Loucy (cell line): Measurements from ENCODE around the gene CAST.

Experiments used
- H2AFZ ChIP-seq: fragments of 200-600 bp; sonication (generic); 2 replicates; pipeline ENCODE4 v1.6.0; 2016; ENCODE audit warnings: antibody characterized with exemption, mild to moderate bottlenecking, low read length, moderate library complexity
- H3F3A ChIP-seq: fragments of 200-600 bp; 2 replicates; pipeline ENCODE4 v1.6.0; 2016; ENCODE audit warnings: antibody characterized with exemption, low read depth, mild to moderate bottlenecking
- H3K27me3 ChIP-seq: fragments of 200-600 bp; sonication (generic); 2 replicates; pipeline ENCODE4 v1.6.1; 2014; ENCODE audit warnings: low read length, mild to moderate bottlenecking; ENCODE audit not compliant: insufficient read depth, poor library complexity, severe bottlenecking
- H3K36me3 ChIP-seq: fragments of 200-600 bp; sonication (generic); 2 replicates; pipeline ENCODE4 v1.6.1; 2016; ENCODE audit warnings: low read length; ENCODE audit not compliant: insufficient read depth
- H3K4me1 ChIP-seq: fragments of 200-600 bp; sonication (generic); 2 replicates; pipeline ENCODE4 v1.5.1; 2014; ENCODE audit warnings: low read length, mild to moderate bottlenecking; ENCODE audit not compliant: insufficient read depth, poor library complexity, severe bottlenecking
- H3K4me2 ChIP-seq: fragments of 200-600 bp; sonication (generic); 2 replicates; pipeline ENCODE4 v1.6.0; 2014; ENCODE audit warnings: antibody characterized with exemption, low read length, low read depth, mild to moderate bottlenecking; ENCODE audit not compliant: poor library complexity, severe bottlenecking
- H3K4me3 ChIP-seq: fragments of 200-600 bp; sonication (generic); 2 replicates; pipeline ENCODE4 v1.5.1; 2014; ENCODE audit warnings: low read length, mild to moderate bottlenecking, mixed read lengths; ENCODE audit not compliant: poor library complexity, severe bottlenecking
- H3K79me2 ChIP-seq: fragments of 200-600 bp; sonication (generic); 2 replicates; pipeline ENCODE4 v1.6.1; 2014; ENCODE audit warnings: low read length; ENCODE audit not compliant: insufficient read depth
- H3K9ac ChIP-seq: fragments of 200-600 bp; sonication (generic); 2 replicates; pipeline ENCODE4 v1.6.0; 2014; ENCODE audit warnings: mild to moderate bottlenecking, low read depth, low read length, moderate library complexity; ENCODE audit not compliant: poor library complexity, severe bottlenecking
- H3K9me2 ChIP-seq: fragments of 200-600 bp; sonication (generic); replicated peaks from 2 replicates; pipeline ENCODE4 v1.6.1; 2016; ENCODE audit warnings: low read depth, low read length, mixed read lengths
- H3K9me3 ChIP-seq: fragments of 200-600 bp; sonication (generic); 2 replicates; pipeline ENCODE4 v1.6.1; 2014; ENCODE audit warnings: mild to moderate bottlenecking, antibody characterized with exemption, low read length, low read depth; ENCODE audit not compliant: insufficient read depth
- H4K20me1 ChIP-seq: fragments of 200-600 bp; sonication (generic); 2 replicates; pipeline ENCODE4 v1.6.0; 2014; ENCODE audit warnings: antibody characterized with exemption, low read length, mild to moderate bottlenecking; ENCODE audit not compliant: insufficient read depth, poor library complexity, severe bottlenecking
- EZH2phosphoT487 ChIP-seq: fragments of 200-600 bp; IDR thresholded peaks from 2 replicates; pipeline ENCODE4 v1.6.1; 2018; ENCODE audit warnings: antibody characterized with exemption, mild to moderate bottlenecking, moderate library complexity, borderline replicate concordance
- TF ChIP-seq, protein P1 (sequence below): fragments of 200-600 bp; sonication (generic); conservative IDR thresholded peaks from 2 replicates; pipeline ENCODE4 v1.5.1; 2014; ENCODE audit warnings: mild to moderate bottlenecking, antibody characterized with exemption, low read length

Gene CAST

DNA sequence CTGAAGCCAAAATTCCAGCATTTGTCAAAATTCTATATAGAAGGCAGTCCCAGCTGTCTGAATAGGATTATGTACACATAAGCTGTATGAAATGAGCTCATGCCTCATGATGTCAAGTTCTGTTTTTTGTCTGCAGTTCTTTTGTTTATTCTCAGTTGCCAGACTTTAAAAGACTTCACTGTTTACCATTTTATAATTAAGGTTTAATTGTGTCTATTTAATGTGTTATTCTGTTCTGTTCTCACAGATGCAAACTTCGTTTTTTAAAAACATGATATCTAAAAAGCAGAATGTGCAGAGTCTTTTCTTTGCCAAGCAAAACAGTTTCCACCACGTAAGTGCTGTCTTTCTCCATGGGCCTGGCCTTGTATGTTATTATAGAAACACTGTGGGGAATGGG lies 114.4 kb downstream of the CAST start:
- Histone ChIP-seq H3F3A (no peaks in the 10 kb centered on the region), H3K9me2 (no peaks in the 10 kb centered on the region), H3K27me3 (no peaks in the 10 kb centered on the region), H3K4me3 (no peak overlapping the region), H2AFZ (no peak overlapping the region), H3K4me2 (no peak overlapping the region), H3K36me3 (peaks cover 82% of the 10 kb centered on the region), H3K79me2 (no peaks in the 10 kb centered on the region), H3K9me3 (no peaks in the 10 kb centered on the region), H3K9ac (no peak overlapping the region), H4K20me1 (no peaks in the 10 kb centered on the region), H3K4me1 (peaks cover 19% of the 10 kb centered on the region)
- TF ChIP-seq EZH2phosphoT487 = no peak
- TF ChIP-seq, protein P1, sequence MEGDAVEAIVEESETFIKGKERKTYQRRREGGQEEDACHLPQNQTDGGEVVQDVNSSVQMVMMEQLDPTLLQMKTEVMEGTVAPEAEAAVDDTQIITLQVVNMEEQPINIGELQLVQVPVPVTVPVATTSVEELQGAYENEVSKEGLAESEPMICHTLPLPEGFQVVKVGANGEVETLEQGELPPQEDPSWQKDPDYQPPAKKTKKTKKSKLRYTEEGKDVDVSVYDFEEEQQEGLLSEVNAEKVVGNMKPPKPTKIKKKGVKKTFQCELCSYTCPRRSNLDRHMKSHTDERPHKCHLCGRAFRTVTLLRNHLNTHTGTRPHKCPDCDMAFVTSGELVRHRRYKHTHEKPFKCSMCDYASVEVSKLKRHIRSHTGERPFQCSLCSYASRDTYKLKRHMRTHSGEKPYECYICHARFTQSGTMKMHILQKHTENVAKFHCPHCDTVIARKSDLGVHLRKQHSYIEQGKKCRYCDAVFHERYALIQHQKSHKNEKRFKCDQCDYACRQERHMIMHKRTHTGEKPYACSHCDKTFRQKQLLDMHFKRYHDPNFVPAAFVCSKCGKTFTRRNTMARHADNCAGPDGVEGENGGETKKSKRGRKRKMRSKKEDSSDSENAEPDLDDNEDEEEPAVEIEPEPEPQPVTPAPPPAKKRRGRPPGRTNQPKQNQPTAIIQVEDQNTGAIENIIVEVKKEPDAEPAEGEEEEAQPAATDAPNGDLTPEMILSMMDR = no peak

DNA sequence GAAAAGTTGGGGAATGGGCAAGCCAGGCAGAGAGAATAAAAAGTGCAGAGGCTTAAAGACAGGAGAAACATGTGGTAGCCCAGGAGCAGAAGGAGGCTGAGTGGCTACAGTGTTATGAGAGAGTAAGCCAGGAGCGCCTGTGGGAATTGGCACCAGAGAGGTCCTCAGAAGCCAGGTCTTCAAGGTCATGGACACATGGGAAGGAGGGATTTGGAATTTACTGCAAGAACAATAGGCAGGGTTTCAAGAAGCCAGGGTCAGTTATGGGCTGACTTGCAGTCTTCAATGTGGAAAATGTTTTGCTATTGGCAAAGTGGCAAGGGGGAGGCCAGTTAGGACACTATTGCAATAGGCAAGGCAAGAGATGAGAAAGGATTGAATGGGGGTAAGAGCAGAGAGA lies 116.2 kb downstream of the CAST start:
- Histone ChIP-seq H3F3A (no peaks in the 10 kb centered on the region), H3K4me1 (peaks cover 19% of the 10 kb centered on the region), H3K9me2 (no peaks in the 10 kb centered on the region), H3K36me3 (peaks cover 84% of the 10 kb centered on the region; the same call in 1 of the 2 replicates), H3K27me3 (no peaks in the 10 kb centered on the region), H3K9ac (no peak overlapping the region), H3K79me2 (no peaks in the 10 kb centered on the region), H3K9me3 (no peaks in the 10 kb centered on the region), H2AFZ (no peak overlapping the region), H4K20me1 (no peaks in the 10 kb centered on the region), H3K4me2 (no peak overlapping the region), H3K4me3 (no peak overlapping the region)
- no peak for TF ChIP-seq EZH2phosphoT487
- TF ChIP-seq, protein P1 = no peak

DNA sequence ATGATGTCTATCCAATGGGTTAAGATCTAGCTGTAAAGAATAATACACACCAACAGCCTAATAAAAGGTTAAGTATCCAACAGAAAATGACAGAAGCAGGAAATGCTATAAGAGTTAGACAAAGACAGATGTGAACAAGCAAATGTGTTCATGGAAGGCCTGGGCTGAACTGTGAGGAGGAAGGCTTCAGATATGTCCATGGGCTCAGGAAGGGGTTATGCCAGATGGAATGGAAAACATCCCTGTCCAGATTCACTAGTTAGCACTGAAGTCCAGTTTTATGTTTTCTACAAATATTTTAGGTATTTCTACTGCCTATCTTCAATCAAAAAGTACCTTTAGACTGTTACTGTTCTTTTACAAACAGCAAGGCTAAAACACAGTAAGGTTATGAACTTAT lies 118.5 kb downstream of the CAST start:
- Histone ChIP-seq H3K9me3 (no peaks in the 10 kb centered on the region), H3F3A (no peaks in the 10 kb centered on the region), H3K9ac (no peak overlapping the region), H3K36me3 (peaks cover 76% of the 10 kb centered on the region; the same call in 1 of the 2 replicates), H2AFZ (no peak overlapping the region), H3K4me1 (peaks cover 19% of the 10 kb centered on the region), H3K27me3 (no peaks in the 10 kb centered on the region), H3K4me2 (peak overlapping the region; percentile 22), H3K9me2 (no peaks in the 10 kb centered on the region), H3K79me2 (no peaks in the 10 kb centered on the region), H4K20me1 (no peaks in the 10 kb centered on the region), H3K4me3 (no peak overlapping the region)
- TF ChIP-seq, protein P1 = no peak
- TF ChIP-seq EZH2phosphoT487 = no peak
